Erythroblast (primary cell): ENCODE measurements around the gene PWWP2A.
"Not testable (repeated sequence)": the region's sequence is repeated elsewhere in the genome, so short reads cannot be mapped to it uniquely, and the experiment has no call there.

Experiments used
- DNase-seq, 2 experiments: peaks; one replicate each; lab custom pipeline; 2025; lab: John Stamatoyannopoulos, UW
- GATA1 ChIP-seq: IDR thresholded peaks from 2 replicates; pipeline ENCODE4 v1.6.1; 2011; ENCODE audit warnings: low read depth, mild to moderate bottlenecking, control low read depth, low read length, moderate library complexity
- POLR2A ChIP-seq: IDR thresholded peaks from 2 replicates; pipeline ENCODE4 v1.6.1; 2011; ENCODE audit warnings: mild to moderate bottlenecking, low read length

The PWWP2A gene

DNA sequence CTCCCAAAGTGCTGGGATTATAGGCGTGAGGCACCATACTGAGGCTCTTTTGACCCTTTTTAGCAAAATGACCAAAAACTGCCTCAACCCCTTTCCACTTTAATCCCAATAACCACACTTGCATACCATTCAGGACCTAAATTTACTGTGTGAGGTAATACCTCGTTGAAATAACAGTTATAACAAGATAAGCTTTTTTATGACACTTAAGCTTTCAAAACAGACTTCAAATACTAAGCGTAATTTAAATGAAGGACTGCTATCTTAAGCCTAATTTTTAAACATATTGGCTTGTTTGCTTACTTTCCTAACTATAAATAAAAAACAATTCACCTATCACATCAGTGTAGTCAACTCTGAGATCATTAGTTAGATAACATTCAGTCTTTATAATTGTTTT is 37.8 kb downstream of the PWWP2A start:
- no peak for DNase-seq
- TF ChIP-seq GATA1 (no peak), POLR2A (no peak)

DNA sequence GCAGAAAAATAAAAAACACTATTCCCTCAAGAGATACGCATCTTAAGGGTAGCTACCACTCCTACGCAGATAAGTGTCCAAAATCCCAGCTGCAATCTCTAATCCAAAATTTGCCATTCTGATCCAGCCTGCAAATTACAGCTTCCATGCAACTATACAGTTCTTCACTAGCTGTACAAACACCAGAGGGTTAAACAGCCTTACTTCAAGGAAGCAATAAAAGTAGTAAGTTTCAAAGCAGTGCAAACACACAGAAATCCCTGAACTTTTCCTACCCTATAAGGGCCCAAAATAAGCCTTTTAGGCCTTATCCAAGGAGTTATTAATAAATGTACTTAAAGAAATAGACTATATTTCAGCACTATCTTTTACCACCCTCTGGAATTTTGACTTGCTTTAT is 39.5 kb downstream of the PWWP2A start:
- no peak for DNase-seq
- TF ChIP-seq GATA1 (no peak), POLR2A (no peak)

DNA sequence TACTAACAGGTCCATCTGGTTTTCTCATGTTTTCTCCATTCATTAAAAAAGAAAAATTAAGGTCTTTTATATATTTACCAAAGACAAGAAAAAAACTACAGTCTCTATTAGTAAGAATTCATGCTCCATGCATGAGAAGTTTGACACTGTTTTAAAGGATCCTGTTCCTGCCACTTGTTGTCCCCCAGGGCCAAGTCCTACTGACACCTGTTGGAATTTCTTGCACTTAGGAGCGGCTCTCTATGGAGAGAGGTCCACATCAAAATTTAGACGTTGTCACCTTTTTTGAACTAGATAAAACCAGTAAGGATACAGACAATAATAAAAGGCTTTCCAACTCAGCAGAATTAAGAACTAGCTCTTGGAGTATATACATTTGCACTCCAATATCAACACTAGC is 42.3 kb downstream of the PWWP2A start:
- no peak for DNase-seq
- TF ChIP-seq GATA1 (no peak), POLR2A (no peak)

GRCh38 chr5:160075073-160075472 is 44.2 kb downstream of the PWWP2A start:
- TF ChIP-seq GATA1 = no peak
- TF ChIP-seq POLR2A = no peak
- DNase-seq = no peak

DNA sequence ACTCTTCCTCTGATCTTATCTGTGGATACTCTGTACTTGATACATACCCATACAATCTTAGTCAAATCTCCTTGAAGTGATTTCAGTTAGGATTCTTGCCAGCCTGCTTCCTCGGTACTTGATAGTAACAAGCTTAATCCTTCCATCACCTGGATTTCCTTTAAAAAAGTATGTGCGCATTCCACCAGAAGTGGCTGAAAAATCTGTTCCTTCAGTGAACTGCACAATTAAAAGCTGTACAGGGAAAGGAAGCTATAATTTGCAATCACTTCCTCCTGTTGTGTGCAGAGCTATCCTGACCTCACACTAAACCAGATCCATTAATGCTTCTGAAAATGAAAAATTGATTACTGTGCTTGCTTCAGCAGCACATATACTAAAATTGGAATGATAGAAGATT is 47.3 kb downstream of the PWWP2A start:
- DNase-seq = no peak
- no peak for TF ChIP-seq GATA1
- no peak for TF ChIP-seq POLR2A

GRCh38 chr5:160071516-160071915 is 47.7 kb downstream of the PWWP2A start:
- no peak for TF ChIP-seq POLR2A
- TF ChIP-seq GATA1 = no peak
- DNase-seq = no peak

DNA sequence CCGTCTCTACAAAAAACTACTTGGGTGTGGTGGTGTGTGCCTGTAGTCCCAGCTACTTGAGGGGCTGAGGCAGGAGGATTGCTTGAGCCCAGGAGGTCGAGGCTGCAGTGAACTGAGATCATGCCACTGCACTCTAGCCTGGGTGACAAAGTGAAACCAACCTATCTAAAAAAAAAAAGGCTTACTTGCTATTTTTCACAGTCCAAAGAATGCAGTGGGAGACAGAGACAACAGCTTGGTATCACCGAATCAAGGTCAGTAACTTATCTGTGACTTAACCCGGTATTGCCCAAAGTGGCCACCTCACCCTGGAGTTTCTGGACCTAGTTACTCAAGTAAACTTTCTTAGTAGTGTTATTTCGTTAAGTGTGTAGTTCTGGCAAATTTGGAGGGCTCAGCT is 50.1 kb downstream of the PWWP2A start:
- not testable (repeated sequence) for DNase-seq

- no peak for DNase-seq
- TF ChIP-seq GATA1 = no peak
- no peak for TF ChIP-seq POLR2A
These were observed 54.1 kb downstream of the PWWP2A start for GRCh38 chr5:160064995-160065614.

DNA sequence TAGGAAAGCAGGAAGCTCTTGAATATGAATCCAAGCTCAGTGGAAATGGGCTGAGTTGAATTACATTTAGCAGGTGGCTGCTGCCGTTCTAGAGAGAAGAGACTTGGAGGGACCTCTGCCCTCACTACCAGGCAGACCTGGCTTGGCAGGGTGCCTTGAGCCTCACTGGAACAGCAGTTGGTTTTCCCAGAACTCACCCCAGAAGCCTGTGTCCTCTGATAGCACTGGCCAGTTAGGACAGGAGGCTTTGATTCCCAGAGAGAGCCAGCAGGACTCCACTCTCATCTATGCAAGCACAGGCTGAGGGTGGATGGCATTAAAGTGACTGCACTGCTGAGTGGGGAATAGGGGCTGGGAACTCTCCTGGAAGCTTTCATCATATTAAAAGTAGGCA is 54.8 kb downstream of the PWWP2A start:
- DNase-seq = peak in 1 of 2 experiments; percentile 6
- TF ChIP-seq GATA1 (no peak), POLR2A (no peak)

GRCh38 chr5:160061770-160062169 is 57.5 kb downstream of the PWWP2A start:
- TF ChIP-seq GATA1 (no peak), POLR2A (no peak)
- DNase-seq = no peak

DNA sequence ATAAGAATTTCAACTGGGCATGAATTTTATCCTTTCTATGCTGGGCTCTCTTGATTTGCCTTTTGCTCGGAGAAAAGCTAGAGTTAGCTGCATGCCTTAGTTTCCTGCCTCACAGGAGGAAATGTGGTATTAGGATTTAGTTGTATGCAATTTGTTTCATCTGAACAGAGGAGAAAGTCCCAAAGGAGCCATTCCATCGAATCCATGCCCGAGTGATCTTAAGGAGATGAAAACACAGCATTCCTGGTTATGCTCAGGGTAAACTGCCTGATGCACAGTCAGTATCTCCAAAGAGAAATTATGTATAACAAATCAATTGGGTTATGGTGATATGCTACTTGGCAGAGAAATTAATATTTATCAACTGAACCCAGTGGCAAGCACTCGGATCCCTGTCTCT is 59.2 kb downstream of the PWWP2A start:
- TF ChIP-seq POLR2A = no peak
- no peak for TF ChIP-seq GATA1
- DNase-seq = no peak

DNA sequence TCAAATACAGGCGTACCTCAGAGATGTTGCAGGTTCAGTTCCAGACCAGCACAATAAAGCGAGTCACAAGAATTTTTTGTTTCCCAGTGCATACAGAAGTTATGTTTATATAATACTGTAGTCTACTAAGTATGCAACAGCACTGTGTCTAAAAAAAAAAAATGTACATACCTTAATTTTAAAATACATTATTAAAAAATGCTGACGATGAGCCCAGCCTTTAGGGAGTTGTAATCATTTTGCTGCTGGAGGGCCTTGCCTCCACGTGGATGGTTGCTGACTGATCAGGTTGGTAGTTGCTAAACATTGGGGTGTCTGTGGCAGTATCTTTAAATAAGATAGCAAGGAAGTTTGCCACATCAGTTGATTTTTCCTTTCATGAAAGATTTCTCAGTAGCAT is 62.0 kb downstream of the PWWP2A start:
- DNase-seq = no peak
- no peak for TF ChIP-seq POLR2A

GRCh38 chr5:160054831-160055230 is 64.4 kb downstream of the PWWP2A start:
- TF ChIP-seq GATA1 (no peak), POLR2A (no peak)
- peak in 1 of 2 experiments; percentile 45 for DNase-seq

DNA sequence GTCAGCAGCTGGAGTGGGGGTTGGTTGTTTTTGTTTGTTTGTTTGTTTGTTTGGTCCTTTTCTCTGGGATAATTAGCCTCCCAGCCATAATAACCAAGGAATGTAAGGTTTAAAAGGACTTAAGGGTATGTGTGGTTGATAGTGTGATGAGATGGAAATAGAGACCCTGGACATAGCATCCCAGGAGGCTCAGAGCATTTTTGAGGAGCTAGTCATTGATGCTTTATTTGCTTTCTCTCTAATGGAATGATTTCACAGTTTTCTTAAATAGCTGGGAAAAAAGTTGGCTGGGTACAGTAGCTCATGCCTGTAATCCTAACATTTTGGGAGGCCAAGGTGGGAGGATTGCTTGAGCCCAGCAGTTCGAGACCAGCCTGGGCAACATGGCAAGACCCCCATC is 65.2 kb downstream of the PWWP2A start:
- no peak for DNase-seq

GRCh38 chr5:160049099-160049498 is 70.2 kb downstream of the PWWP2A start:
- no peak for DNase-seq
- TF ChIP-seq GATA1 (no peak), POLR2A (no peak)

More for the DNA sequence above, 65.2 kb downstream of the PWWP2A start:
- no peak for TF ChIP-seq GATA1
- no peak for TF ChIP-seq POLR2A
